Transverse colon (tissue), 4 donors: ENCODE data around the gene CHCHD6. TPM values are rescaled to one million over a fixed set of nuclear protein-coding genes. Genes with fewer than 3 reads are reported as not detected.

Source experiments
- DNase-seq: peaks from one replicate; pipeline ENCODE4 v3.0.0-alpha.2; 2019
- H3K27ac ChIP-seq, 4 donors: fragments of 200-600 bp; sonication (generic); 2 replicates each; pipeline ENCODE4 v1.5.1; 2016 to 2018; ENCODE audit warnings: inconsistent platforms in 4 of 4
- H3K27me3 ChIP-seq: fragments of 200-600 bp; sonication (generic); 2 replicates; pipeline ENCODE4 v1.5.1; 2017; ENCODE audit warnings: inconsistent platforms
- H3K36me3 ChIP-seq, 4 donors: fragments of 200-600 bp; sonication (generic); 2 replicates each; pipeline ENCODE4 v1.5.1; 2017 to 2019; ENCODE audit warnings: inconsistent platforms in 4 of 4
- H3K4me1 ChIP-seq, 4 donors: fragments of 200-600 bp; sonication (generic); 2 replicates each; pipeline ENCODE4 v1.5.1; 2017 to 2020; ENCODE audit warnings: inconsistent platforms in 4 of 4
- H3K4me3 ChIP-seq, 4 donors: fragments of 200-600 bp; sonication (generic); 1 replicate in 1 of 4; 2 replicates in 3 of 4; pipeline versions ENCODE4 v1.5.1 to v1.6.1; 2017 to 2019; ENCODE audit warnings: inconsistent platforms in 4 of 4
- H3K9me3 ChIP-seq, 2 donors: fragments of 200-600 bp; sonication (generic); 2 replicates each; pipeline ENCODE4 v1.5.1; 2017 to 2019; ENCODE audit warnings: inconsistent platforms in 2 of 2
- CTCF ChIP-seq, 5 experiments: fragments of 200-600 bp in 3 of 5; fragments of 450-650 bp in 2 of 5; sonication (generic) in 3 of 5; IDR thresholded peaks; 1 replicate in 2 of 5; 2 replicates in 3 of 5; pipeline ENCODE4 v1.5.1; 2016 to 2017; ENCODE audit warnings: antibody characterized with exemption in 5 of 5, inconsistent platforms in 3 of 5, mild to moderate bottlenecking in 2 of 5, moderate library complexity in 1 of 5
- EP300 ChIP-seq: sonication (generic); formaldehyde crosslinking; IDR thresholded peaks from one replicate; pipeline ENCODE4 v1.6.1; 2017; ENCODE audit warnings: antibody characterized with exemption, low read depth
- POLR2A ChIP-seq: fragments of 450-650 bp; IDR thresholded peaks from one replicate; pipeline ENCODE4 v1.6.1; 2016; ENCODE audit warnings: antibody characterized with exemption, mild to moderate bottlenecking, moderate library complexity
- POLR2AphosphoS5 ChIP-seq, 3 donors: sonication (generic); formaldehyde crosslinking; IDR thresholded peaks; one replicate each; pipeline ENCODE4 v1.6.1; 2016; ENCODE audit warnings: antibody characterized with exemption in 3 of 3
- WGBS, 2 donors: methylation state at CpG; one replicate each; pipeline ENCODE4 v1.1.5; 2018; ENCODE audit warnings: low coverage in 1 of 2; 5-methylcytosine and 5-hydroxymethylcytosine counted together
- in situ Hi-C, 4 donors: fragments of 200-750 bp; cut with MboI; loops; one replicate each; pipeline versions ENCODE4 v1.15.0 to v1.15.1; 2017; ENCODE audit warnings: low sequenced_read_pairs in 3 of 4, low pct_ligation_motif_present in 1 of 4, low pct_unique_long_range_greater_than_20kb in 1 of 4
- intact Hi-C: fragments of 100-400 bp; cut with DNase I; formaldehyde crosslinking; loops from one replicate; pipeline ENCODE4 v1.15.1; 2023; ENCODE audit warnings: low total_unique reads
- total RNA-seq, 4 donors: library from RNA; depleted of rRNA; stranded (reverse); fragments of >200 nt; gene quantifications; one replicate each; pipeline ENCODE4 v1.1.0, GENCODE V29; 2016

Gene CHCHD6
- total RNA-seq, 4 donors from 2014 or later = 4.6 to 12.1 (median 5.3) TPM

GRCh38 chr3:126936853-126937425 is 232.9 kb downstream of the CHCHD6 start:
- Histone ChIP-seq H3K36me3 (no peaks in the 10 kb centered on the region), H3K27me3 (no peaks in the 10 kb centered on the region), H3K9me3 (no peaks in the 10 kb centered on the region), H3K4me1 (peaks cover 0 to 10% (median 10%) of the 10 kb centered on the region in 4 donors), H3K27ac (no peak overlapping the region), H3K4me3 (no peak overlapping the region)
- TF ChIP-seq CTCF (IDR thresholded peaks at IDR 0.05) = no peak
- no peak for TF ChIP-seq POLR2AphosphoS5 (IDR thresholded peaks at IDR 0.05)
- no peak for TF ChIP-seq EP300
- no peak for TF ChIP-seq POLR2A
- intact Hi-C loops (no loop called here), in situ Hi-C loops (no loop called here)
- WGBS, 2 donors = 91 to 100% methylated on average over 2 to 6 of the region's 6 CpGs
- no peak for DNase-seq

GRCh38 chr3:126937533-126937932 is 233.5 kb downstream of the CHCHD6 start:
- TF ChIP-seq POLR2AphosphoS5 (IDR thresholded peaks at IDR 0.05) (no peak), EP300 (no peak), POLR2A (no peak), CTCF (IDR thresholded peaks at IDR 0.05) (no peak)
- no peak for DNase-seq
- WGBS, 2 donors = 93% methylated on average over 2 of the region's 2 CpGs; no CpG with 5 or more reads in 1 of the 2 donors
- Histone ChIP-seq H3K4me3 (no peak overlapping the region), H3K27me3 (no peaks in the 10 kb centered on the region), H3K36me3 (no peaks in the 10 kb centered on the region), H3K4me1 (peaks cover 0 to 10% (median 10%) of the 10 kb centered on the region in 4 donors), H3K27ac (no peak overlapping the region), H3K9me3 (no peaks in the 10 kb centered on the region)
- in situ Hi-C loops (no loop called here), intact Hi-C loops (no loop called here)

- Histone ChIP-seq H3K36me3 (no peaks in the 10 kb centered on the region), H3K27me3 (no peaks in the 10 kb centered on the region), H3K27ac (no peak overlapping the region), H3K9me3 (no peaks in the 10 kb centered on the region), H3K4me3 (no peak overlapping the region), H3K4me1 (peaks cover 0 to 10% (median 10%) of the 10 kb centered on the region in 4 donors)
- TF ChIP-seq EP300 (no peak), POLR2A (no peak), CTCF (IDR thresholded peaks at IDR 0.05) (no peak), POLR2AphosphoS5 (IDR thresholded peaks at IDR 0.05) (no peak)
- in situ Hi-C loops (no loop called here), intact Hi-C loops (no loop called here)
- WGBS, 2 donors = 80% methylated on average over 7 of the region's 7 CpGs; no CpG with 5 or more reads in 1 of the 2 donors
- no peak for DNase-seq
Measured at GRCh38 chr3:126937973-126938372, 233.9 kb downstream of the CHCHD6 start.

- DNase-seq = peak; percentile 26
- H3K4me3 ChIP-seq = no peak overlapping the region
- 49 to 66% methylated on average over 4 to 8 of the region's 8 CpGs for WGBS, 2 donors
- no peak overlapping the region for H3K27ac ChIP-seq
- peaks cover 0 to 10% (median 10%) of the 10 kb centered on the region in 4 donors for H3K4me1 ChIP-seq
- intact Hi-C loops (no loop called here), in situ Hi-C loops (no loop called here)
- H3K9me3 ChIP-seq = no peaks in the 10 kb centered on the region
- H3K27me3 ChIP-seq = no peaks in the 10 kb centered on the region
- no peak for TF ChIP-seq CTCF (IDR thresholded peaks at IDR 0.05)
- TF ChIP-seq EP300 = no peak
- TF ChIP-seq POLR2AphosphoS5 (IDR thresholded peaks at IDR 0.05) = no peak
- no peak for TF ChIP-seq POLR2A
- H3K36me3 ChIP-seq = no peaks in the 10 kb centered on the region
Measured at GRCh38 chr3:126938520-126939337, 234.7 kb downstream of the CHCHD6 start.
